ENCODE results near the gene MSTO1. TPM values are rescaled to one million over a fixed set of nuclear protein-coding genes. Genes with fewer than 3 reads are reported as not detected.

MSTO1 gene
- polyA plus RNA-seq, 1 donor from 2014 or later, result 53.8 TPM

DNA sequence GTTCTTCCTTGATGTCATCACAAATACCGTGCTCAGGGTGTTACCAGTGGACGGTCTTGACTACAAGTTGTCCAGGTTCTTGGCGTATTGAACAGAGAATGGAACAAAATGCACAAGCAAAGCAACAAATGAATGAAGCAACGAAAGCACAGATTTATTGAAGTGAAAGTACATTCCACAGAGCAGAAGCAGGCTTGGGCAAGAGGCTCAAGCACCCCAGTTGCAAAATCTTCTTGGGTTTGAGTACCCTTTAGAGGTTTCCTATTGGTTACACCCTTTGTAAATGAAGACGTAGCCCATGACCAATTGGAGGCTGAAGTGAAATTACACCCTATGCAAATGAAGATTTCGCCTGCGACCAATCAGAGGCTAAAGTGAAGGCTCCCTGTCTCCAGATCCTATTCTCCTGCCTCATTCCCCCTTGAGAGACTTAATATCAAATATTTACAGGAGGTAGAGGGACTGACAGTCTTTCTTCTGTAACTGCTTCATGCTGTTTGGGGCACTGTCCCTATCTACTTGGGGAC, 40.3 kb downstream of the MSTO1 start:
- H3K9me2 ChIP-seq (ENCODE audit: insufficient read depth, low read length), result no peaks in the 10 kb centered on the region
- no peak overlapping the region for H2AFZ ChIP-seq (ENCODE audit: low read depth, low read length)
- TF ChIP-seq, protein P1, sequence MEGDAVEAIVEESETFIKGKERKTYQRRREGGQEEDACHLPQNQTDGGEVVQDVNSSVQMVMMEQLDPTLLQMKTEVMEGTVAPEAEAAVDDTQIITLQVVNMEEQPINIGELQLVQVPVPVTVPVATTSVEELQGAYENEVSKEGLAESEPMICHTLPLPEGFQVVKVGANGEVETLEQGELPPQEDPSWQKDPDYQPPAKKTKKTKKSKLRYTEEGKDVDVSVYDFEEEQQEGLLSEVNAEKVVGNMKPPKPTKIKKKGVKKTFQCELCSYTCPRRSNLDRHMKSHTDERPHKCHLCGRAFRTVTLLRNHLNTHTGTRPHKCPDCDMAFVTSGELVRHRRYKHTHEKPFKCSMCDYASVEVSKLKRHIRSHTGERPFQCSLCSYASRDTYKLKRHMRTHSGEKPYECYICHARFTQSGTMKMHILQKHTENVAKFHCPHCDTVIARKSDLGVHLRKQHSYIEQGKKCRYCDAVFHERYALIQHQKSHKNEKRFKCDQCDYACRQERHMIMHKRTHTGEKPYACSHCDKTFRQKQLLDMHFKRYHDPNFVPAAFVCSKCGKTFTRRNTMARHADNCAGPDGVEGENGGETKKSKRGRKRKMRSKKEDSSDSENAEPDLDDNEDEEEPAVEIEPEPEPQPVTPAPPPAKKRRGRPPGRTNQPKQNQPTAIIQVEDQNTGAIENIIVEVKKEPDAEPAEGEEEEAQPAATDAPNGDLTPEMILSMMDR (IDR thresholded peaks at IDR 0.05; ENCODE audit: poor library complexity, severe bottlenecking), result no peak
- TF ChIP-seq RAD21 (conservative IDR thresholded peaks at IDR 0.05), result no peak
- no peak for TF ChIP-seq POLR2AphosphoS5 (IDR thresholded peaks at IDR 0.05)
- TF ChIP-seq, protein P2, sequence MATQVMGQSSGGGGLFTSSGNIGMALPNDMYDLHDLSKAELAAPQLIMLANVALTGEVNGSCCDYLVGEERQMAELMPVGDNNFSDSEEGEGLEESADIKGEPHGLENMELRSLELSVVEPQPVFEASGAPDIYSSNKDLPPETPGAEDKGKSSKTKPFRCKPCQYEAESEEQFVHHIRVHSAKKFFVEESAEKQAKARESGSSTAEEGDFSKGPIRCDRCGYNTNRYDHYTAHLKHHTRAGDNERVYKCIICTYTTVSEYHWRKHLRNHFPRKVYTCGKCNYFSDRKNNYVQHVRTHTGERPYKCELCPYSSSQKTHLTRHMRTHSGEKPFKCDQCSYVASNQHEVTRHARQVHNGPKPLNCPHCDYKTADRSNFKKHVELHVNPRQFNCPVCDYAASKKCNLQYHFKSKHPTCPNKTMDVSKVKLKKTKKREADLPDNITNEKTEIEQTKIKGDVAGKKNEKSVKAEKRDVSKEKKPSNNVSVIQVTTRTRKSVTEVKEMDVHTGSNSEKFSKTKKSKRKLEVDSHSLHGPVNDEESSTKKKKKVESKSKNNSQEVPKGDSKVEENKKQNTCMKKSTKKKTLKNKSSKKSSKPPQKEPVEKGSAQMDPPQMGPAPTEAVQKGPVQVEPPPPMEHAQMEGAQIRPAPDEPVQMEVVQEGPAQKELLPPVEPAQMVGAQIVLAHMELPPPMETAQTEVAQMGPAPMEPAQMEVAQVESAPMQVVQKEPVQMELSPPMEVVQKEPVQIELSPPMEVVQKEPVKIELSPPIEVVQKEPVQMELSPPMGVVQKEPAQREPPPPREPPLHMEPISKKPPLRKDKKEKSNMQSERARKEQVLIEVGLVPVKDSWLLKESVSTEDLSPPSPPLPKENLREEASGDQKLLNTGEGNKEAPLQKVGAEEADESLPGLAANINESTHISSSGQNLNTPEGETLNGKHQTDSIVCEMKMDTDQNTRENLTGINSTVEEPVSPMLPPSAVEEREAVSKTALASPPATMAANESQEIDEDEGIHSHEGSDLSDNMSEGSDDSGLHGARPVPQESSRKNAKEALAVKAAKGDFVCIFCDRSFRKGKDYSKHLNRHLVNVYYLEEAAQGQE (IDR thresholded peaks at IDR 0.05; ENCODE audit: borderline replicate concordance), result no peak
- no peak for TF ChIP-seq TAF1 (IDR thresholded peaks at IDR 0.05; ENCODE audit: low read depth)
- no peak for TF ChIP-seq SMC3 (conservative IDR thresholded peaks at IDR 0.05; ENCODE audit: poor library complexity)
- TF ChIP-seq EP300 (conservative IDR thresholded peaks at IDR 0.05; ENCODE audit: poor library complexity, severe bottlenecking), result no peak
- no peak for TF ChIP-seq MXI1 (conservative IDR thresholded peaks at IDR 0.05; ENCODE audit: poor library complexity, severe bottlenecking)
- TF ChIP-seq EZH2 (IDR thresholded peaks at IDR 0.05; ENCODE audit: borderline replicate concordance, insufficient read depth, low read length, poor library complexity, severe bottlenecking), result no peak
- H3F3A ChIP-seq (ENCODE audit: insufficient read depth, low read length, poor library complexity, severe bottlenecking), result no peaks in the 10 kb centered on the region
- H3K4me2 ChIP-seq (ENCODE audit: low read length), result no peak overlapping the region
- H3K36me3 ChIP-seq (ENCODE audit: insufficient read depth, low read length), result no peaks in the 10 kb centered on the region
- no peak overlapping the region for H3K9ac ChIP-seq (ENCODE audit: low read length)
- no peak overlapping the region for H3K27ac ChIP-seq (ENCODE audit: low read length)
- H4K20me1 ChIP-seq (ENCODE audit: insufficient read depth), result no peaks in the 10 kb centered on the region
- H3K79me2 ChIP-seq (replicated peaks; ENCODE audit: insufficient read depth, low read length), result no peaks in the 10 kb centered on the region
- H3K27me3 ChIP-seq (ENCODE audit: insufficient read depth, low read depth, low read length), result no peaks in the 10 kb centered on the region
- no peaks in the 10 kb centered on the region for H3K9me3 ChIP-seq (ENCODE audit: low read length)
- H3K4me3 ChIP-seq (ENCODE audit: low read length), result no peak overlapping the region

DNA sequence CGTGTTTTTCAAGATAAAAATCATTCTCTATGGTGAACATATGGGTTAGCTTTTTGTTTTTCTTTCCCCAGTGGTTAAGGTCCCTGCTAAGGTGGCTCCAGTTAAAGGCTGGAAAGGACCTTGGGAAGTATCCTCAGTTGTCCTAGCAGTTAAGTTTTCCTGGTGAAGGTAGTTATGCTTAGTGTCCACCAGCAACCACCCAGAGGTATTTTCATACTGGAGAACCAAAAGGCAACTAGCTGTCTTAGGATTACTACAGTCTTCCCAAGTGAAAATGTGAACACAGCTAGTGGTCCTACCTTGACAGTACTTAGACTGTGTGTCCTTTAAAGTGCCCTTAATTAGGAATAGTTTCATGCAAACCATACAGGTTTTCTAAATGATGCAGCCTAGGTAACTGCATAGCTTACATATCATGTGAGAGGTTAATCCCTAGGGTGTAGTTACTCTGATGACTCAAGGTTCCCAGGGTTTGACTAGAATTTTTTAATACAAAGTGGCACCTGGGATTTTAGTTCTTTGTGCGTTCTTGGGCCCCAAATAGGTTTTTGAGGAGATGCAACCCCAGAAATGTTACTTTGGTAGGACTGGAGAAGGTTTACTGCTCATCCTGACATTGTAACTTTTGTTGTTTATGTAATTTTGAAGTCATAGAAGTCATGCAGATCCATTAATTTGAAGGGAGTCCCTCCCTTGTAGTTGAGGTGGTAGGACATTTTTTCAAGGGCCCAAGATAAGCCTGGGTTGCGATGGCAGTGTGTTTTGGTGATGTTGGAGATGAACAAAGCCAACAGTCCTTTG, 42.0 kb downstream of the MSTO1 start:
- no peaks in the 10 kb centered on the region for H3K79me2 ChIP-seq (replicated peaks; ENCODE audit: insufficient read depth, low read length)
- no peak overlapping the region for H3K27ac ChIP-seq (ENCODE audit: low read length)
- no peak overlapping the region for H2AFZ ChIP-seq (ENCODE audit: low read depth, low read length)
- no peaks in the 10 kb centered on the region for H3K9me3 ChIP-seq (ENCODE audit: low read length)
- no peak for TF ChIP-seq EZH2 (IDR thresholded peaks at IDR 0.05; ENCODE audit: borderline replicate concordance, insufficient read depth, low read length, poor library complexity, severe bottlenecking)
- TF ChIP-seq EP300 (conservative IDR thresholded peaks at IDR 0.05; ENCODE audit: poor library complexity, severe bottlenecking), result no peak
- no peak for TF ChIP-seq SMC3 (conservative IDR thresholded peaks at IDR 0.05; ENCODE audit: poor library complexity)
- no peak for TF ChIP-seq TAF1 (IDR thresholded peaks at IDR 0.05; ENCODE audit: low read depth)
- TF ChIP-seq, protein P1 (IDR thresholded peaks at IDR 0.05; ENCODE audit: poor library complexity, severe bottlenecking), result no peak
- no peak for TF ChIP-seq POLR2AphosphoS5 (IDR thresholded peaks at IDR 0.05)
- TF ChIP-seq RAD21 (conservative IDR thresholded peaks at IDR 0.05), result no peak
- no peak for TF ChIP-seq MXI1 (conservative IDR thresholded peaks at IDR 0.05; ENCODE audit: poor library complexity, severe bottlenecking)
- TF ChIP-seq, protein P2 (IDR thresholded peaks at IDR 0.05; ENCODE audit: borderline replicate concordance), result no peak
- H4K20me1 ChIP-seq (ENCODE audit: insufficient read depth), result no peaks in the 10 kb centered on the region
- no peaks in the 10 kb centered on the region for H3K27me3 ChIP-seq (ENCODE audit: insufficient read depth, low read depth, low read length)
- H3K36me3 ChIP-seq (ENCODE audit: insufficient read depth, low read length), result no peaks in the 10 kb centered on the region
- no peak overlapping the region for H3K4me2 ChIP-seq (ENCODE audit: low read length)
- no peak overlapping the region for H3K4me3 ChIP-seq (ENCODE audit: low read length)
- no peaks in the 10 kb centered on the region for H3K9me2 ChIP-seq (ENCODE audit: insufficient read depth, low read length)
- H3K9ac ChIP-seq (ENCODE audit: low read length), result no peak overlapping the region
- H3F3A ChIP-seq (ENCODE audit: insufficient read depth, low read length, poor library complexity, severe bottlenecking), result no peaks in the 10 kb centered on the region
